Neural cell (in vitro differentiated cells): ENCODE measurements around the gene ZFP64. TPM values are rescaled to one million over a fixed set of nuclear protein-coding genes. Genes with fewer than 3 reads are reported as not detected.
"Not testable (repeated sequence)": the region's sequence is repeated elsewhere in the genome, so short reads cannot be mapped to it uniquely, and the experiment has no call there.

ENCODE experiments used
- H2AFZ ChIP-seq: fragments of 200-600, 300-800 bp; sonication (generic), shearing (Covaris generic); 2 replicates; pipeline ENCODE4 v1.6.0; 2014; ENCODE audit warnings: low read depth, mild to moderate bottlenecking, antibody characterized with exemption, low read length, moderate library complexity
- H3F3A ChIP-seq: fragments of 200-600 bp; shearing (Covaris generic); 2 replicates; pipeline ENCODE4 v1.6.1; 2016; ENCODE audit warnings: mild to moderate bottlenecking, moderate library complexity, mixed read lengths, antibody characterized with exemption, low read length; ENCODE audit not compliant: insufficient read depth, poor library complexity, severe bottlenecking
- H3K27ac ChIP-seq: fragments of 200-600, 300-800 bp; sonication (generic), shearing (Covaris generic); 2 replicates; pipeline ENCODE4 v1.5.1; 2014; ENCODE audit warnings: mild to moderate bottlenecking, low read length, moderate library complexity
- H3K27me3 ChIP-seq: fragments of 300-800, 200-600 bp; sonication (generic), shearing (Covaris generic); 2 replicates; pipeline ENCODE4 v1.6.0; 2014; ENCODE audit warnings: mild to moderate bottlenecking, low read depth, low read length, moderate library complexity; ENCODE audit not compliant: insufficient read depth
- H3K36me3 ChIP-seq: fragments of 300-800, 200-600 bp; sonication (generic), shearing (Covaris generic); 2 replicates; pipeline ENCODE4 v1.5.1; 2014; ENCODE audit warnings: mild to moderate bottlenecking, antibody characterized with exemption, low read length, moderate library complexity; ENCODE audit not compliant: insufficient read depth
- H3K4me2 ChIP-seq: fragments of 300-800, 200-600 bp; sonication (generic), shearing (Covaris generic); 2 replicates; pipeline ENCODE4 v1.6.0; 2014; ENCODE audit warnings: mild to moderate bottlenecking, low read length
- H3K4me3 ChIP-seq: fragments of 300-800, 200-600 bp; sonication (generic), shearing (Covaris generic); 2 replicates; pipeline ENCODE4 v1.5.1; 2014; ENCODE audit warnings: mild to moderate bottlenecking, low read length, moderate library complexity
- H3K79me2 ChIP-seq: fragments of 200-600 bp; shearing (Covaris generic); replicated peaks from 2 replicates; pipeline ENCODE4 v1.6.0; 2014; ENCODE audit warnings: mild to moderate bottlenecking, low read length, moderate library complexity; ENCODE audit not compliant: insufficient read depth
- H3K9ac ChIP-seq: fragments of 300-800, 200-600 bp; sonication (generic), shearing (Covaris generic); 2 replicates; pipeline ENCODE4 v1.6.1; 2016; ENCODE audit warnings: mild to moderate bottlenecking, low read length, mixed read lengths
- H3K9me2 ChIP-seq: fragments of 200-600 bp; shearing (Covaris generic); 2 replicates; pipeline ENCODE4 v1.6.1; 2016; ENCODE audit warnings: mild to moderate bottlenecking, low read length, mixed read lengths; ENCODE audit not compliant: insufficient read depth
- H3K9me3 ChIP-seq: fragments of 200-600, 300-800 bp; sonication (generic), shearing (Covaris generic); 2 replicates; pipeline ENCODE4 v1.6.1; 2016; ENCODE audit warnings: mild to moderate bottlenecking, mixed run types, low read length, moderate library complexity, mixed read lengths
- H4K20me1 ChIP-seq: fragments of 200-600 bp; shearing (Covaris generic); 2 replicates; pipeline ENCODE4 v1.6.1; 2016; ENCODE audit warnings: mild to moderate bottlenecking, mixed run types; ENCODE audit not compliant: insufficient read depth
- CTCF ChIP-seq: fragments of 450-650 bp; IDR thresholded peaks from 2 replicates; pipeline ENCODE4 v1.5.1; 2014; ENCODE audit warnings: antibody characterized with exemption, mild to moderate bottlenecking, moderate library complexity; ENCODE audit not compliant: poor library complexity, severe bottlenecking
- EP300 ChIP-seq: fragments of 450-650 bp; conservative IDR thresholded peaks from 2 replicates; pipeline ENCODE4 v1.6.1; 2014; ENCODE audit warnings: antibody characterized with exemption, mild to moderate bottlenecking, moderate library complexity; ENCODE audit not compliant: poor library complexity, severe bottlenecking
- EZH2 ChIP-seq: fragments of 200-600, 300-800 bp; shearing (Covaris generic), sonication (generic); IDR thresholded peaks from 2 replicates; pipeline ENCODE4 v1.6.1; 2014; ENCODE audit warnings: antibody characterized with exemption, low read length, borderline replicate concordance, mild to moderate bottlenecking; ENCODE audit not compliant: insufficient read depth, poor library complexity, severe bottlenecking
- MXI1 ChIP-seq: fragments of 450-650 bp; conservative IDR thresholded peaks from 2 replicates; pipeline ENCODE4 v1.6.1; 2014; ENCODE audit warnings: antibody characterized with exemption, mild to moderate bottlenecking; ENCODE audit not compliant: poor library complexity, severe bottlenecking
- POLR2AphosphoS5 ChIP-seq: IDR thresholded peaks from 2 replicates; pipeline ENCODE4 v1.6.1; 2012
- RAD21 ChIP-seq: fragments of 450-650 bp; conservative IDR thresholded peaks from 2 replicates; pipeline ENCODE4 v1.6.1; 2014; ENCODE audit warnings: antibody characterized with exemption, mild to moderate bottlenecking, moderate library complexity
- SMC3 ChIP-seq: fragments of 450-650 bp; conservative IDR thresholded peaks from 2 replicates; pipeline ENCODE4 v1.6.1; 2014; ENCODE audit warnings: antibody characterized with exemption, mild to moderate bottlenecking, moderate library complexity; ENCODE audit not compliant: poor library complexity
- TAF1 ChIP-seq: IDR thresholded peaks from 2 replicates; pipeline ENCODE4 v1.6.1; 2012; ENCODE audit warnings: low read depth
- polyA plus RNA-seq: library from polyadenylated mRNA; depleted of rRNA; stranded (reverse); fragments of >200 nt; gene quantifications from 2 replicates; pipeline ENCODE4 v1.2.3, GENCODE V29; 2014
- TF ChIP-seq, protein P1 (sequence below): IDR thresholded peaks from 2 replicates; pipeline ENCODE4 v1.6.1; 2012; ENCODE audit warnings: borderline replicate concordance

ZFP64 gene
- polyA plus RNA-seq, 1 donor from 2014 or later, result 4.7 TPM

GRCh38 chr20:52231230-52231746 lies 39.7 kb upstream of the ZFP64 start:
- H3K36me3 ChIP-seq, result no peaks in the 10 kb centered on the region
- H3K9ac ChIP-seq, result no peak overlapping the region
- no peaks in the 10 kb centered on the region for H3F3A ChIP-seq
- H4K20me1 ChIP-seq, result no peaks in the 10 kb centered on the region
- no peaks in the 10 kb centered on the region for H3K9me3 ChIP-seq
- no peak overlapping the region for H3K4me3 ChIP-seq
- no peak overlapping the region for H3K27ac ChIP-seq
- no peaks in the 10 kb centered on the region for H3K9me2 ChIP-seq
- no peak overlapping the region for H3K4me2 ChIP-seq
- H3K79me2 ChIP-seq, result no peaks in the 10 kb centered on the region
- H3K27me3 ChIP-seq, result no peaks in the 10 kb centered on the region
- TF ChIP-seq RAD21 (no peak), SMC3 (no peak), TAF1 (no peak), EZH2 (no peak), CTCF (no peak), POLR2AphosphoS5 (no peak), EP300 (no peak), MXI1 (no peak)
- TF ChIP-seq, protein P1, sequence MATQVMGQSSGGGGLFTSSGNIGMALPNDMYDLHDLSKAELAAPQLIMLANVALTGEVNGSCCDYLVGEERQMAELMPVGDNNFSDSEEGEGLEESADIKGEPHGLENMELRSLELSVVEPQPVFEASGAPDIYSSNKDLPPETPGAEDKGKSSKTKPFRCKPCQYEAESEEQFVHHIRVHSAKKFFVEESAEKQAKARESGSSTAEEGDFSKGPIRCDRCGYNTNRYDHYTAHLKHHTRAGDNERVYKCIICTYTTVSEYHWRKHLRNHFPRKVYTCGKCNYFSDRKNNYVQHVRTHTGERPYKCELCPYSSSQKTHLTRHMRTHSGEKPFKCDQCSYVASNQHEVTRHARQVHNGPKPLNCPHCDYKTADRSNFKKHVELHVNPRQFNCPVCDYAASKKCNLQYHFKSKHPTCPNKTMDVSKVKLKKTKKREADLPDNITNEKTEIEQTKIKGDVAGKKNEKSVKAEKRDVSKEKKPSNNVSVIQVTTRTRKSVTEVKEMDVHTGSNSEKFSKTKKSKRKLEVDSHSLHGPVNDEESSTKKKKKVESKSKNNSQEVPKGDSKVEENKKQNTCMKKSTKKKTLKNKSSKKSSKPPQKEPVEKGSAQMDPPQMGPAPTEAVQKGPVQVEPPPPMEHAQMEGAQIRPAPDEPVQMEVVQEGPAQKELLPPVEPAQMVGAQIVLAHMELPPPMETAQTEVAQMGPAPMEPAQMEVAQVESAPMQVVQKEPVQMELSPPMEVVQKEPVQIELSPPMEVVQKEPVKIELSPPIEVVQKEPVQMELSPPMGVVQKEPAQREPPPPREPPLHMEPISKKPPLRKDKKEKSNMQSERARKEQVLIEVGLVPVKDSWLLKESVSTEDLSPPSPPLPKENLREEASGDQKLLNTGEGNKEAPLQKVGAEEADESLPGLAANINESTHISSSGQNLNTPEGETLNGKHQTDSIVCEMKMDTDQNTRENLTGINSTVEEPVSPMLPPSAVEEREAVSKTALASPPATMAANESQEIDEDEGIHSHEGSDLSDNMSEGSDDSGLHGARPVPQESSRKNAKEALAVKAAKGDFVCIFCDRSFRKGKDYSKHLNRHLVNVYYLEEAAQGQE, result no peak
- no peak overlapping the region for H2AFZ ChIP-seq

GRCh38 chr20:52230409-52230808 lies 38.8 kb upstream of the ZFP64 start:
- no peaks in the 10 kb centered on the region for H3F3A ChIP-seq
- no peaks in the 10 kb centered on the region for H3K79me2 ChIP-seq
- no peaks in the 10 kb centered on the region for H3K9me2 ChIP-seq
- TF ChIP-seq CTCF (no peak), RAD21 (no peak), EZH2 (no peak), EP300 (no peak), SMC3 (no peak), MXI1 (no peak), TAF1 (no peak), POLR2AphosphoS5 (no peak)
- TF ChIP-seq, protein P1, result no peak
- H3K27me3 ChIP-seq, result no peaks in the 10 kb centered on the region
- H3K4me3 ChIP-seq, result no peak overlapping the region
- no peak overlapping the region for H3K4me2 ChIP-seq
- no peaks in the 10 kb centered on the region for H3K36me3 ChIP-seq
- H3K27ac ChIP-seq, result no peak overlapping the region
- H4K20me1 ChIP-seq, result no peaks in the 10 kb centered on the region
- H3K9ac ChIP-seq, result no peak overlapping the region
- H3K9me3 ChIP-seq, result no peaks in the 10 kb centered on the region
- no peak overlapping the region for H2AFZ ChIP-seq

DNA sequence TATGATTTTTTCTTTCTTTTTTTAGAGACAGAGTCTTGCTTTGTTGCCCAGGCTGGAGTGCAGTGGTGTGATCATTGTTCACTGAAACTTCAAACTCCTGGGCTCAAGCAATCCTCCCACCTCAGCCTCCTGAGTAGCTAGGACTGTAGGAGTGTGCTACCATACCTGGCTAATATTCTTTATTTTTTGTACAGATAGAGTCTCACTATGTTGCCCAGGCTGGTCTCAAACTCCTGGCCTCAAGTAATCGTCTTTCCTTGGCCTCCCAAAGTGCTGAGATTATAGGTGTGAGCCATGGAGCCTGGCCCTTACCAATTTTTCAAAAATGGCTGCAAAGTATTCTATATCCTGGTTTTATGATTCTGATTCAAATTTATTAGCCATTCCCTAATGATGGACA lies 37.8 kb upstream of the ZFP64 start:
- H2AFZ ChIP-seq, H3K4me3 ChIP-seq, H3K9me3 ChIP-seq: not testable (repeated sequence)

More for the DNA sequence above, 37.8 kb upstream of the ZFP64 start:
- not testable (repeated sequence) for H3K27ac ChIP-seq, H3K79me2 ChIP-seq, H3K36me3 ChIP-seq, H3K4me2 ChIP-seq, H4K20me1 ChIP-seq, H3K9ac ChIP-seq, H3K27me3 ChIP-seq, H3F3A ChIP-seq, H3K9me2 ChIP-seq
